Suprapubic skin (tissue), 4 donors: ENCODE results near the gene NFIB.

ENCODE experiments used
- POLR2A ChIP-seq, 2 donors: fragments of 450-650 bp; IDR thresholded peaks; one replicate each; pipeline ENCODE4 v1.6.1; 2017; ENCODE audit warnings: antibody characterized with exemption in 2 of 2, mild to moderate bottlenecking in 2 of 2, moderate library complexity in 2 of 2
- POLR2AphosphoS5 ChIP-seq, 3 donors: sonication (generic); formaldehyde crosslinking; IDR thresholded peaks; one replicate each; pipeline ENCODE4 v1.6.1; 2017; ENCODE audit warnings: antibody characterized with exemption in 3 of 3
- TF ChIP-seq, protein P1 (sequence below), 2 donors: fragments of 200-600 bp in 1 of 2; fragments of 450-650 bp in 1 of 2; sonication (generic) in 1 of 2; IDR thresholded peaks; one replicate each; pipeline ENCODE4 v1.5.1; 2016 to 2019; ENCODE audit warnings: antibody characterized with exemption in 2 of 2, mild to moderate bottlenecking in 1 of 2, moderate library complexity in 1 of 2

DNA sequence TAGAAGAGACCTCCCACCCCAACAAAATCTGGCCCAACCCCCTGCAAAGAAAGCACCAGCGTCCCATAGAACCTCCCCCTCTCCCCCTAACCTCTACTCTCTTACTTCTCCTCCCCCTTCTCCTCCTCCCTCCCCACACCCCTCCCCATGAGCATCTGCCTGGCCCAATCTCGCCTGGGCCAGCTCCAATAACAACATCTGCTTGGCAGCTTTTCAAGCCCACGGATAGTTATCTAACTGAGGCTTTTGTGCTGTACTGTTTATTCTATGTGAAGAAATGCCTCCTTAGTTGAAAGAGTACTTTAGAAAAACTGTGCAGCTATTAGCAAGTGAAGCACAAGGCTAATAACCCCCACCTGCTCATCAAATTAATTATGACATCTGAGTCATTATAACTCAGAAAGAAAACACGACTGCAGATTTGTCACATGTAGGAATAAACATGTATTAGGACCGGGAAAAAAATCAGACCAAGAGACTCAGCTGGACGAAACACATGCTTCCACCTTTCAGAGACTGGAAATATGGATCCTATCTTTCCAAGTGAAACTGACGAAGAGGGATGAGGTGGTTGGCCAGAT lies 42.8 kb downstream of the NFIB start:
- TF ChIP-seq, protein P1, sequence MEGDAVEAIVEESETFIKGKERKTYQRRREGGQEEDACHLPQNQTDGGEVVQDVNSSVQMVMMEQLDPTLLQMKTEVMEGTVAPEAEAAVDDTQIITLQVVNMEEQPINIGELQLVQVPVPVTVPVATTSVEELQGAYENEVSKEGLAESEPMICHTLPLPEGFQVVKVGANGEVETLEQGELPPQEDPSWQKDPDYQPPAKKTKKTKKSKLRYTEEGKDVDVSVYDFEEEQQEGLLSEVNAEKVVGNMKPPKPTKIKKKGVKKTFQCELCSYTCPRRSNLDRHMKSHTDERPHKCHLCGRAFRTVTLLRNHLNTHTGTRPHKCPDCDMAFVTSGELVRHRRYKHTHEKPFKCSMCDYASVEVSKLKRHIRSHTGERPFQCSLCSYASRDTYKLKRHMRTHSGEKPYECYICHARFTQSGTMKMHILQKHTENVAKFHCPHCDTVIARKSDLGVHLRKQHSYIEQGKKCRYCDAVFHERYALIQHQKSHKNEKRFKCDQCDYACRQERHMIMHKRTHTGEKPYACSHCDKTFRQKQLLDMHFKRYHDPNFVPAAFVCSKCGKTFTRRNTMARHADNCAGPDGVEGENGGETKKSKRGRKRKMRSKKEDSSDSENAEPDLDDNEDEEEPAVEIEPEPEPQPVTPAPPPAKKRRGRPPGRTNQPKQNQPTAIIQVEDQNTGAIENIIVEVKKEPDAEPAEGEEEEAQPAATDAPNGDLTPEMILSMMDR (IDR thresholded peaks at IDR 0.05), result no peak
- TF ChIP-seq POLR2AphosphoS5 (IDR thresholded peaks at IDR 0.05) (no peak), POLR2A (IDR thresholded peaks at IDR 0.05) (no peak)
